GM21619 (cell line): ENCODE results near the gene GLS.

ENCODE experiments used
- ATAC-seq: cut with Tn5 transposase; IDR thresholded peaks from one replicate; pipeline ENCODE4 v1.9.1; 2021; ENCODE audit not compliant: unreplicated experiment

The GLS gene

DNA sequence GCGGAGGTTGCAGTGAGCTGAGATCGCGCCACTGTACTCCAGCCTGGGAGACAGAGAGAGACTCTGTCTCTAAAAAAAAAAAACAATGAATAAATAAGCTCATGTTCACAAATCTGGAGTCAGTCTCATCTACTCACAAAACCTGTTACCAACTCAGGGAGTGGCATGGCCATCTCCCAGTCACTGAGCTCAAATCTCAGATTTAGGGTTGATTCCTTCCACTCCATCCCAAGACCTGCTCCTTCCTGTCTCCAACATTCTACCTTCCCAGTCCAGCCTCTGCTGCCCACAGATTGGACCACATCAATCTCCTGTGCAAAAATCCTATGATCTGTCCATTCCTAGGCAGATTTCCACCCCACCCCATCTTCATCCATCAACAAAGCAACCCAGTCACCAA is 131.7 kb downstream of the GLS start:
- ATAC-seq, result no peak

DNA sequence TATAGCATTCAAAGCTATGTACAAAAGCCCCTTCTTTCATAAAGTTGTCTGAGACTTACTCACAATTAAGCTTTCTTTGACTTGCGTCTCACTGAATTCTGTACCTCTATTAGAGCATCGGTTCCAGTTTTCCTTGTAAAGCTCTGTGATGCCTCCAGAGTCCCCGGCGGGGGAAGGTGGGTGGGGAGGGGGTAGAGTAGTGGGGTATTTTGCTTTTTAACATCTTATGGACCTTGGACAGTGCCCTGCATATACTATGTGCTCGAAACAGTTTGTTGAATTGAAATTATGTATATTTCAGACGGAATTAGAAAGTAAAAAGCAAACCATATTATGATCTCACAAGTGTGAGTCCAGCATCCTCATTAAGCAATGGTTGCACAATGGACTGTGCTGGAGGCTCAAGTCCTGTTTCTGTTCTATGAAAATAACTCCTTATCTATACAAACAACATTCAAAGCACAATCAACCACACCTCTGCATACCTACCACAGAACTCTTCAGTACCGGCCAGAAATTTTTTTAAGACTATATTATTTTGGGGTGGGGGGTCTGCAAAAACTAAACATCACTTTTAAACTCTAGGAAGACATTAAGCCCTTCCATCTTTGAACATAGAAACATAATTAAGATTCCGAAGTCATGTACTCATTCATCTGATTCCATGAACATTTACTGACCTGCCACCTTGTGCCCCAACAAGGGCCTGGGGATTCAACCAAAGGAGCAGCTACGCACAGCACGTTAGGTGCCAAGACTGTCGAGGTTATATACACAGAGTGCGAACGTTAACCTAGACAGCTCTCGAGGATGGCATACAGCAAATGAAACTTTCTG is 132.4 kb downstream of the GLS start:
- ATAC-seq, result no peak

DNA sequence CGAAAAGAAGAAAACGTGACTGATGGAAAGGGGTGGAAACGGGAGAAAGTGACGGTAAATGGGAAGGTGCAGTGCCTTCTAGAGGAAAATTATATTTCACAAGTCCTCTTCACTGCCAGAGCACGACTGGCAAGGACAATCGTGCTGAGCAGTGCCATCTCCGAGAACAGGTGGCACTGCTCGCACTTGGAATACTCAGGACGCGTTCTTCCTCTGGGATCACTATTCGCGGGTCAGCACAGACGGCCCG is 133.0 kb downstream of the GLS start:
- ATAC-seq, result no peak

DNA sequence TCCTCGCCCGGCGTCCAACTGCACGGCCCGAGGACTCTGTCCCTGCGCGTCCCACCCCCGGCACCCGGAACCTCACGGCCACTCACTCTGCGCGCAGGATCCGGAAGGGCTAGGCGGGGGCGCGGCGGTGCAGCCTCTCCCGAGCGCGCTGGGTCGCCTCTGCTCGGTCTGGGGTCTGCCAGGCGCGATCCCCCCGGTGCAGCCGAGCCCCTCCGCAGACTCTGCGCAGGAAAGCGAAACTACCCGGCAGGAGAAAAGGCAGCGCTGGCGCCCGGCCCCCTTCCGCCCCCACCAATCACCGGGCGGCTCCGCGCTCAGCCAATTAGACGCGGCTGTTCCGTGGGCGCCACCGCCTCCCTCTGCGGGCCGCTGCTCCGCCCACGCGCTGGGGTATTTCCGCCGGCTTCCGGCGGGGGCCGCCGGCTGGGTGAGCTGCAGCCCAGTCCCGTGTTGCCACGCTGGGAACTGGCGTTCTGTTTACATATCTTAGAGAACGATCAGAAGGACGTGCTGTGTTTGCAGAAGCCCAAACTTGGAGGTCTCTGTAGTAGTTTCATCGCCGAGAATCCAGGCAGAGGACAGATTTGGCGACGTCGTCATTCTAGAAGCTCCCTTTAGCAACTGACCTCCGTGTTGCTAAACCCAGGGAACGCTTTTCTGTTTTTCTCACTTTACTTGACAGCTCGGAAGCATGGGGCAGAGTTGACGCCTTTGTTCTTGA is 133.5 kb downstream of the GLS start, which contains the start of gene STAT1:
STAT1 (minus strand) TSS at position 240 of the 721 bp plus-strand sequence. CDS start 4,168 bp downstream, outside the sequence.
- ATAC-seq, result peak; percentile 80

DNA sequence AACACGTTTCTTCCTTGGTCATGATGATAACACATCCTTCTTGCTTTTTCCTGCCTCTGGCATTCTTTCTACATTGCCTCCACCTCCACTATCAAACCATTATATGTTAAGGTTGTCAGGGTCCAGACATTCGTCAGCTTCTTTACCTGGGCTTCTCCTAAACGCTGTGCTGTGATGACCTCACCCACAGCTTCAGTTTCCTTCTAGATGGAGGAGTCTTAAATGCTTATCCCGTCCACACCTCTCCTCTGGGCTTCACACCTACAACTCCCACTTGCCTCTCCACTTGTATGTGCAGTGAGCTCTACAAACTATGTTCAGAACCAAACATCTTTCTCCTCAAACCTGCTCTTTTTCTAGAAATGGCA is 134.0 kb downstream of the GLS start:
- ATAC-seq, result no peak
